Measurements from ENCODE around the gene TUBA3D. TPM values are rescaled to one million over a fixed set of nuclear protein-coding genes. Genes with fewer than 3 reads are reported as not detected.
A peak's percentile ranks its signal among the peaks of the same experiment; 100 is the strongest.
"Not testable (repeated sequence)": the region's sequence is repeated elsewhere in the genome, so short reads cannot be mapped to it uniquely, and the experiment has no call there.

The TUBA3D gene
- total RNA-seq, 2 experiments from 2014 or later: not detected

DNA sequence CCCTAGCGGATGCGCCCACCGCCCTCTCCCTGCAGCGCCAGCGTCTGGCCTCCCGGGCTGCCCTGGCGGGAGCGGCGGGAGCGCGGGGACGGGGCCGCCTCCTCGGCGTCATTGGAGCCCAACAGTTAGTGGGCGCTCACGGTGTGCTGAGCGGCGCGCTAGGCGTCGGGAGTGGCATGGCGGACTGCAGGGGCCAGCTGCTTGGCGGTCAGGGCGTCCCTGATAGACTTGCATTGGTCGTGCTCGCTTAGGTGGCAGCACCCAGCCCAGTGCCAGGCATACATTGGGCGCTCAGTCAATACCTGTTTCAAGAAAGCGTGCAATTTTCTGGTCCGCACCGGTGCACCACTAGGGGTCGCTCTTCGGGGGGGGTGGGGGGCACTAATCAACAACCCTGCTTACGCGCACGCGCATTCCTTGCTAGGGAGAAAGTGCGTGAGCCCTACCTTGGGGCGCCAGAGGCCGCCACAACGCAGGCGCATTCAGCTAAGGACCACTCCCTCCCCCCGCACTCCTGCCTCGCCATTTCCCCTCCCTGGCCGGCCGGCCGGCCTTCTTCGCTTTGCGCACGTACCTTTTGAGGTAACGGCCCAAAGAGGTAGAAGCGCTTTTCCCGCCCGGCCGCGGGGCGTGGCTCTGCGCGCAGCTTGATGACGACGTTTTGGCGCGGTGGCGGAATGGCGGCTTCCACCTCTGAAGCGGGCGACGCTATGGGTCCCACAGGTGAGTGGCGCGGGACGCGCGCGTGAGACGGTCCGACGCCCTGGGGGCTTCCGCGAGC lies 16.7 kb downstream of the TUBA3D start:
- Mint-ChIP-seq H3K36me3 (ENCODE audit: low read depth) (peaks cover 38% of the 10 kb centered on the region), H3K27ac (peak overlapping the region; percentile 98), H3K9me3 (no peaks in the 10 kb centered on the region), H3K27me3 (no peaks in the 10 kb centered on the region), H3K4me3 (peak overlapping the region; percentile 98), H3K4me1 (ENCODE audit: low read depth) (peaks cover 30% of the 10 kb centered on the region)
- Histone ChIP-seq H3K27ac (ENCODE audit: low read depth in 1 of 2, low read length in 2 of 2) (peak overlapping the region; percentile 94 to 96), H3K36me3 (ENCODE audit: insufficient read depth, low read length) (peaks cover 6% of the 10 kb centered on the region), H3K9me3 (ENCODE audit: control insufficient read depth in 1 of 2, insufficient read depth in 1 of 2, low read length in 2 of 2) (no peaks in the 10 kb centered on the region), H3K27me3 (ENCODE audit: control insufficient read depth in 1 of 2, insufficient read depth in 2 of 2, low read length in 2 of 2) (no peaks in the 10 kb centered on the region), H3K4me3 (ENCODE audit: low read length) (peak overlapping the region; percentile 83), H3K4me1 (ENCODE audit: insufficient read depth, low read length) (peaks cover 45% of the 10 kb centered on the region)
- CTCF ChIA-PET: interaction anchor here (0.8 to 1.8 kb wide), 8 partner anchors 12 to 1311 kb away, joined by 3 to 8 read pairs (median 5); partner anchors contain the start of genes CCDC74A, MZT2B, PLEKHB2 and SMPD4
- intact Hi-C loops (cut with DNase I, micrococcal nuclease): loop anchor here in 1 of 2 experiments (2.0 to 10.0 kb wide), 9 partner anchors 36 to 1310 kb away; partner anchors contain the start of genes FAM168B, IMP4, MZT2B and PLEKHB2
- DNase-seq: peak; percentile 83 to 98 (median 93)
- POLR2A ChIA-PET: interaction anchor here (0.9 to 2.5 kb wide), 7 partner anchors 10 to 1311 kb away, joined by 3 to 19 read pairs (median 8); partner anchors contain the start of genes CCDC74A, FAM168B, IMP4 and SMPD4
- peak; percentile 71 for ATAC-seq (ENCODE audit: poor library complexity)
- TF ChIP-seq, protein P1, sequence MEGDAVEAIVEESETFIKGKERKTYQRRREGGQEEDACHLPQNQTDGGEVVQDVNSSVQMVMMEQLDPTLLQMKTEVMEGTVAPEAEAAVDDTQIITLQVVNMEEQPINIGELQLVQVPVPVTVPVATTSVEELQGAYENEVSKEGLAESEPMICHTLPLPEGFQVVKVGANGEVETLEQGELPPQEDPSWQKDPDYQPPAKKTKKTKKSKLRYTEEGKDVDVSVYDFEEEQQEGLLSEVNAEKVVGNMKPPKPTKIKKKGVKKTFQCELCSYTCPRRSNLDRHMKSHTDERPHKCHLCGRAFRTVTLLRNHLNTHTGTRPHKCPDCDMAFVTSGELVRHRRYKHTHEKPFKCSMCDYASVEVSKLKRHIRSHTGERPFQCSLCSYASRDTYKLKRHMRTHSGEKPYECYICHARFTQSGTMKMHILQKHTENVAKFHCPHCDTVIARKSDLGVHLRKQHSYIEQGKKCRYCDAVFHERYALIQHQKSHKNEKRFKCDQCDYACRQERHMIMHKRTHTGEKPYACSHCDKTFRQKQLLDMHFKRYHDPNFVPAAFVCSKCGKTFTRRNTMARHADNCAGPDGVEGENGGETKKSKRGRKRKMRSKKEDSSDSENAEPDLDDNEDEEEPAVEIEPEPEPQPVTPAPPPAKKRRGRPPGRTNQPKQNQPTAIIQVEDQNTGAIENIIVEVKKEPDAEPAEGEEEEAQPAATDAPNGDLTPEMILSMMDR (IDR thresholded peaks at IDR 0.05): peak; percentile 87

DNA sequence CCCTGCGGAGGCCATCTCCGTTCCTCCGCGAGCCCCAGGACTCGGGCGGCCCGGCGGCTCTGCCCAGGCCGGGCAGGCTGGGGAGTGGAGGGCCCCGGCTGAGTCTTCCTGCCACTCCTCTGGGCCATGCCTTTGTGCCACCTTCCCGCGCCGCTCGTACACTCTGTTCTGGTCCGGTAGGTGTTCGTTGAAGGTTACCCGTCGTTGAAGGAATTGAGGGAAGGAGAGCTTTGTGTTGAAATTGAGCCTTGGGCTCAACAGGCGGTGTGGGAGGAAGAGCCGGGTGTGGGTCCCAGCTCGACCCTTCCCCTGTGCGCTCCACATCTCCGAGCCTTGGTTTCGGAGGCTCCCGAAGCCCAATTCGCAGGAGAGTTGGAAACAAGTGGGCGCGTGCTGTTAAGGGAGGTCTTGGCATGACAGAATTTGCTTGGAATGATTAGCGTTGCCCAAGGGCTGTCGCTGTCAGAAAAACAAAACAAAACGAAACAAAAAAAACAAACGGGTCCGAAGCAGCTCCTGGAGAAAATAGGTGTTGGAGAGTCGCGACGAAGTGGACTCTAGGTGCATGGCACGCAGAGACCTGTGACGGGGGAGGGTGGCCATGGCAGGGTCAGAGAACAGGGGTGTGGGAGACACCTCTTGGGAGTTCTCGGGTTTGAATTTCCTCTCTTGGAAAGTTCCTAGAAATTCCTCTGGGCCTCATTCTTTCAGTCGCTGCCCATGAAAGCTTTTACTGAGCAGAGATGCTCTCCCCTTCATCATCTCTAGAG lies 17.5 kb downstream of the TUBA3D start:
- Mint-ChIP-seq H3K4me3 (peak overlapping the region; percentile 98), H3K36me3 (ENCODE audit: low read depth) (peaks cover 38% of the 10 kb centered on the region), H3K9me3 (no peaks in the 10 kb centered on the region), H3K27ac (peak overlapping the region; percentile 98), H3K27me3 (no peaks in the 10 kb centered on the region), H3K4me1 (ENCODE audit: low read depth) (peaks cover 30% of the 10 kb centered on the region)
- H3K27ac ChIP-seq (ENCODE audit: low read depth in 1 of 2, low read length in 2 of 2): peak overlapping the region; percentile 94 to 96
- intact Hi-C loops (cut with DNase I, micrococcal nuclease): loop anchor here in 1 of 2 experiments (2.0 to 10.0 kb wide), 9 partner anchors 35 to 1311 kb away; partner anchors contain the start of genes FAM168B, IMP4, MZT2B and PLEKHB2
- peaks cover 44% of the 10 kb centered on the region for H3K4me1 ChIP-seq (ENCODE audit: insufficient read depth, low read length)
- DNase-seq: no peak
- CTCF ChIA-PET: interaction anchor here (0.8 to 1.8 kb wide), 7 partner anchors 11 to 1311 kb away, joined by 3 to 8 read pairs (median 5); partner anchors contain the start of genes CCDC74A, MZT2B, PLEKHB2 and SMPD4
- peak; percentile 22 for ATAC-seq (ENCODE audit: poor library complexity)
- H3K27me3 ChIP-seq (ENCODE audit: control insufficient read depth in 1 of 2, insufficient read depth in 2 of 2, low read length in 2 of 2): no peaks in the 10 kb centered on the region
- TF ChIP-seq, protein P1 (IDR thresholded peaks at IDR 0.05): no peak
- POLR2A ChIA-PET: interaction anchor here (1.0 to 2.5 kb wide), 6 partner anchors 9 to 1312 kb away, joined by 4 to 19 read pairs (median 8); partner anchors contain the start of genes CCDC74A, FAM168B, IMP4 and SMPD4
- peak overlapping the region; percentile 83 for H3K4me3 ChIP-seq (ENCODE audit: low read length)
- H3K36me3 ChIP-seq (ENCODE audit: insufficient read depth, low read length): peaks cover 9% of the 10 kb centered on the region
- H3K9me3 ChIP-seq (ENCODE audit: control insufficient read depth in 1 of 2, insufficient read depth in 1 of 2, low read length in 2 of 2): no peaks in the 10 kb centered on the region

DNA sequence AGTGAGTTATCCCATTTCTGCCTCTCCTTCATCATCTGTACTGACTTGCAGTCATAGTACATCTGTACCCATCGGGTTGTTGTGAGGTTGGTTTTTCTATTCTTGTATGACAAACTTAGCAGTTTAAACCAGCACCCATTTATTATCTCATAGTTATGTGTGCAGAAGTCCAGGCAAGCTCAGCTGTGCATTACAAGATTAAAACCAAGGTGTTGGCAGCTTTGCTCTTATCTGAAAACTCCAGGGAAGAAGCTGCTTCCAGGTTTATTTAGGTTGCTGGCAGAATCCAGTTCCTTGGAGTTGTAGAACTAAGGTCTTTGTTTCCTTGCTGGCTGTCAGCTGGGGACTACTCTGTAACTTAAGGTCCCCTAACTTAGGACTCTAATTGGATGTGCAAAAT lies 19.6 kb downstream of the TUBA3D start:
- intact Hi-C loops (cut with DNase I, micrococcal nuclease): loop anchor here in 1 of 2 experiments (10.0 kb wide), 3 partner anchors 341 to 1121 kb away; no protein-coding TSS in a partner anchor
- H3K9me3 ChIP-seq (ENCODE audit: control insufficient read depth in 1 of 2, insufficient read depth in 1 of 2, low read length in 2 of 2); H3K4me3 ChIP-seq (ENCODE audit: low read length); H3K27me3 ChIP-seq (ENCODE audit: control insufficient read depth in 1 of 2, insufficient read depth in 2 of 2, low read length in 2 of 2); CTCF ChIA-PET; H3K27me3 Mint-ChIP-seq; H3K27ac ChIP-seq (ENCODE audit: low read depth in 1 of 2, low read length in 2 of 2); H3K9me3 Mint-ChIP-seq; ATAC-seq (ENCODE audit: poor library complexity); DNase-seq; POLR2A ChIA-PET: not testable (repeated sequence)
- Mint-ChIP-seq H3K36me3 (ENCODE audit: low read depth) (peaks cover 53% of the 10 kb centered on the region), H3K4me1 (ENCODE audit: low read depth) (peaks cover 30% of the 10 kb centered on the region), H3K4me3 (peak overlapping the region; percentile 78), H3K27ac (peak overlapping the region; percentile 79)
- Histone ChIP-seq H3K36me3 (ENCODE audit: insufficient read depth, low read length) (peaks cover 26% of the 10 kb centered on the region), H3K4me1 (ENCODE audit: insufficient read depth, low read length) (peaks cover 28% of the 10 kb centered on the region)

DNA sequence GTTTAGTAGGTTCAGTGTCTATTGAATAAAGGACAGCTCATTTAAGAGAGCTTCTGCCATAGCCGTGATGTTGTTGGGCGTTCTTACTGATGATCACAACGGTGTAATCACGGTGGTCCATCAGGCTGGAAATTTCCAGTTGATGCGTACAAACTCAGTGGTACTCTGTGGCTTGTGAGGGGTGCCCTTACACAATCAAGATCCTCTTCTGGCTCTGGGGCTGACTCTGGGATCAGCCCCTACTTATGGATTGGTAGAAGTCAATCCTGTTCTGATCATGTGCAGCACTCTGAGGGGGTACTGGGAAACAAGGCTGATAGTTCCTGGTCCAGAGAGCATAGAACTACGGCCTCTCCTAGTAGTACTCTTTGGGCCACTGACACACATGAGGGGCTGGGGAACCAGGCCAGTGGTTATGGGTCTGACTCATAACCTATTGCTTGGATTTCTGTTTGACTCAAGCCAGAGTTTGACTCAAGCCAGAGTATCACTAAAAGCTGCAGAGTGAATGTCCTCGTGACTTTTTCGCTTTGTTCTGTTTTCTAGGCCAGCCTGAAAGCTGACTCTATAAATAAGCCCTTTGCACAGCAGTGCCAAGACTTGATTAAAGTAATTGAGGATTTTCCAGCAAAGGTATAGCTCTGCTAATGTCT lies 22.5 kb downstream of the TUBA3D start:
- Mint-ChIP-seq H3K4me1 (ENCODE audit: low read depth) (peaks cover 14% of the 10 kb centered on the region), H3K36me3 (ENCODE audit: low read depth) (peaks cover 63% of the 10 kb centered on the region), H3K4me3 (peak overlapping the region; percentile 35)
- H3K27ac ChIP-seq (ENCODE audit: low read depth in 1 of 2, low read length in 2 of 2); H3K27me3 ChIP-seq (ENCODE audit: control insufficient read depth in 1 of 2, insufficient read depth in 2 of 2, low read length in 2 of 2); H3K4me3 ChIP-seq (ENCODE audit: low read length); DNase-seq; H3K27ac Mint-ChIP-seq; H3K9me3 Mint-ChIP-seq; CTCF ChIA-PET; ATAC-seq (ENCODE audit: poor library complexity); H3K9me3 ChIP-seq (ENCODE audit: control insufficient read depth in 1 of 2, insufficient read depth in 1 of 2, low read length in 2 of 2); H3K27me3 Mint-ChIP-seq; POLR2A ChIA-PET: not testable (repeated sequence)
- peaks cover 42% of the 10 kb centered on the region for H3K36me3 ChIP-seq (ENCODE audit: insufficient read depth, low read length)
- intact Hi-C loops (cut with DNase I, micrococcal nuclease): loop anchor here in 1 of 2 experiments (10.0 kb wide), 3 partner anchors 344 to 1124 kb away; no protein-coding TSS in a partner anchor
- H3K4me1 ChIP-seq (ENCODE audit: insufficient read depth, low read length): peaks cover 14% of the 10 kb centered on the region

DNA sequence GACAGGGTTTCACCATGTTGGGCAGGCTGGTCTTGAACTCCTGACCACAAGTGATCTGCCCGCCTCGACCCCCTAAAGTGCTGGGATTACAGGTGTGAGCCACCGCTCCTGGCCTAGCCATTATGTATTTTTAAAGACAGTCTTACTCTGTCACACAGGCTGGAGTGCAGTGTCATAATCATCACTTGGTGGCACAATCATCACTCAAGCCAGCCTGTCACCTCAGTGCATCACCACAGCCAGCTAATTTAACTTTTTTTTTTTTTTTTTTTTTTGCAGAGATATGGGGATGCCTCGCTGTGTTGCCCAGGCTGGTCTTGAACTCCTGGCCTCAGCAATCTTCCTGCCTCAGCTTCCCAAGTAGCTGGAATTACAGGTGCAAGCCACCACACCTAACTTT lies 27.7 kb downstream of the TUBA3D start:
- H3K27ac Mint-ChIP-seq; H3K27ac ChIP-seq (ENCODE audit: low read depth in 1 of 2, low read length in 2 of 2); H3K4me3 ChIP-seq (ENCODE audit: low read length); DNase-seq; H3K9me3 Mint-ChIP-seq; ATAC-seq (ENCODE audit: poor library complexity); H3K9me3 ChIP-seq (ENCODE audit: control insufficient read depth in 1 of 2, insufficient read depth in 1 of 2, low read length in 2 of 2); H3K4me1 ChIP-seq (ENCODE audit: insufficient read depth, low read length); H3K4me1 Mint-ChIP-seq (ENCODE audit: low read depth); H3K4me3 Mint-ChIP-seq; H3K27me3 Mint-ChIP-seq; intact Hi-C loops (cut with DNase I, micrococcal nuclease); CTCF ChIA-PET; H3K27me3 ChIP-seq (ENCODE audit: control insufficient read depth in 1 of 2, insufficient read depth in 2 of 2, low read length in 2 of 2): not testable (repeated sequence)
- H3K36me3 ChIP-seq (ENCODE audit: insufficient read depth, low read length): peaks cover 73% of the 10 kb centered on the region
- H3K36me3 Mint-ChIP-seq (ENCODE audit: low read depth): peaks cover 91% of the 10 kb centered on the region
- POLR2A ChIA-PET: interaction anchor here (0.6 to 1.6 kb wide), 2 partner anchors 11 to 27 kb away, joined by 3 to 5 read pairs; partner anchors contain the start of gene MZT2A
